Activated CD4-positive, alpha-beta T cell treated with anti-CD3 and anti-CD28 coated beads, Interleukin-2, amount 10 ng/mL, durations not matched to agents 24 days and 14 days (primary cell): ENCODE results near the gene EPHA10. TPM values are rescaled to one million over a fixed set of nuclear protein-coding genes. Genes with fewer than 3 reads are reported as not detected.

ENCODE experiments used
- DNase-seq: peaks from one replicate; pipeline ENCODE4 v3.0.0; 2022
- H3K27ac Mint-ChIP-seq: one replicate; pipeline ENCODE4 v1.8.0; 2022; ENCODE audit warnings: mild to moderate bottlenecking, mixed read lengths
- H3K27me3 Mint-ChIP-seq: one replicate; pipeline ENCODE4 v1.8.0; 2022; ENCODE audit warnings: mixed read lengths
- H3K36me3 Mint-ChIP-seq: one replicate; pipeline ENCODE4 v1.8.0; 2022; ENCODE audit warnings: low read depth, mild to moderate bottlenecking, mixed read lengths
- H3K4me1 Mint-ChIP-seq: one replicate; pipeline ENCODE4 v1.8.0; 2021; ENCODE audit warnings: mixed read lengths
- H3K4me3 Mint-ChIP-seq: one replicate; pipeline ENCODE4 v1.8.0; 2022; ENCODE audit warnings: mild to moderate bottlenecking, moderate library complexity, mixed read lengths
- H3K9me3 Mint-ChIP-seq: one replicate; pipeline ENCODE4 v1.8.0; 2021; ENCODE audit warnings: mixed read lengths
- intact Hi-C: fragments of 100-400 bp; cut with micrococcal nuclease; formaldehyde crosslinking; loops from one replicate; pipeline ENCODE4 v1.15.1; 2023
- total RNA-seq: library from RNA; stranded (reverse); gene quantifications from 2 replicates; pipeline ENCODE4 v1.2.3, GENCODE V29; 2022

The EPHA10 gene
- 0.21 and 0.31 TPM in 2 replicates for total RNA-seq

DNA sequence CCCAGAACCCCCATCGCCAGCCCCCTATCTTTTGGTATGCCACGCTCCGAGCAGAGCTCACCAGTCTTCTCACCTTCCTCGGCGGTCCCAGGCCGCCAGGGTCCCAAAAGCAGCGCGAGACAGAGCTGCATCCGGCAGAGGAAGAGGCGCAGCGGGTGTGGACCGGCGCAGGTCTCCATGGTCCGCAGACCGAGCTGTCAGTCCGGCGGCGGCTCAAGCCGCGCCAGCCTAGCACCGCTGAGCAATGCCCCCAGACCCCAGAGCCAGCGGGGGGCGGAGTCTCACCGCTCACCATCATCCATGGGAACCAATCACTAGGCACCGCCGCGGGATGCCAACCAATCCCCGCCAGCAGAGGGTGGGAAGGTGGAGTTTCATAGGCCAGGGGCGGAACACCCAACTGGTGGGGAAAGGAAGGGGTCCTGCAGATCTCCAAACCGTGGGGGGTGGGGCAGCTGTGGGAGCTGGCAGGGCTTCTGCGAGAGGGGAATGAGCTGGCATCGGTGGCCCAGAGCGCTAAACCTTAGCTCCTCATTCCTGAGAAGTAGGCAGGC, at the start of gene EPHA10:
Gene EPHA10, minus strand, starts transcription at position 233 of the 554 bp plus-strand sequence. Its CDS starts 54 bp downstream, at position 179.
- H3K4me1 Mint-ChIP-seq: peaks cover 10% of the 10 kb centered on the region
- H3K9me3 Mint-ChIP-seq: peaks cover 6% of the 10 kb centered on the region
- H3K36me3 Mint-ChIP-seq: no peaks in the 10 kb centered on the region
- peak within 1 kb of the TSS; percentile 64 for H3K4me3 Mint-ChIP-seq
- intact Hi-C loops: no loop called here
- peaks cover 64% of the 10 kb centered on the region for H3K27me3 Mint-ChIP-seq
- DNase-seq: no peak
- peak within 1 kb of the TSS; percentile 46 for H3K27ac Mint-ChIP-seq

DNA sequence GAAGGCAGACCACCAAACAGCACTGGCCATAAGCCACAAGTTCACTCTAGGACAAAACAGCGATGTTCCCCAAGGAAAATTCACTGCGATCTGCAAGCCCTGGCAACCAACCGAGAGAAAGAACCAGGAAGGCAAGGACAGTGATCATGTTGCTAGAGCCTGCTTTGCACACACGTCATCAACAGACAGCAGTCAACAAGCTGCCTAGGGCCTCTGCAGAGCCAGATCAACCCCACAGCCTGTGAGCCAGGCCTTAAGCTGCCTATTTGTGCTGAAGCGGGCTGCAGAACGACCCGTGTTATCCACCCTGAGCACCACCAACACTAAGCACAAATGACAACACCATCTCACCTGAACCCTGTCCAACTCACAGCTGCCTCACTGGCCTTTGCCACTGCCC, 49.3 kb upstream of the EPHA10 start:
- Mint-ChIP-seq H3K4me3 (no peak overlapping the region), H3K9me3 (no peaks in the 10 kb centered on the region), H3K27ac (peak overlapping the region; percentile 19), H3K27me3 (no peaks in the 10 kb centered on the region), H3K4me1 (peaks cover 14% of the 10 kb centered on the region), H3K36me3 (peaks cover 22% of the 10 kb centered on the region)
- intact Hi-C loops: loop anchor here (5.0 kb wide), 1 partner anchor 118 kb away; no protein-coding TSS in a partner anchor
- DNase-seq: no peak

DNA sequence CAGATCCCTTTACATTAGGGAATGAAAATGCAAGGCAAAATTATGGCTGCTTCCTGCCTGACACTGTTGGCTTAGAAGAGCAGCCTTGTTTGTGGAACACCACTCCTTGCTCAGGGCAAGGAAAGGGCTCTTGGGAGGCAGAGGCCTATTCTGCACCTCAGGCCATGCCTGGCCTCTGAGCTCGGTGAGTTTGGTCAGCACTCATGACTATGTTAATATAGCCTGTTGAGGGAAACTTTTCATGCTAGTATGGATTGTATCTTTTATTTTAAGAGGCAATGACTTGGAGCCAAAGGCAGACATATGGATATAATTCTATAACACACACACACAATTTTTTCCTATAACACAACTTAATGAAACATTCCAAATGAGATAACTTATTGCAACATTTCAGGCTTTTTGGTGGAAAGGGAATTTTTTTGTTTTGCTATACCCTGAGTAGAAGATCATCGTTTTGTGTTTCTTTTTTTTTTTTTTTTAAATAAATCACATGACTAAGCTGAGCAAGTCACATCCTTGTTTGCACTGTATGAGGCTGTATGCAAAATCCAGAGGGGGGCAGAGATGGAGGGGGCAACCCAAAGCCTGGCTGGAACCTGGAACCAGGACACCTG, 48.7 kb upstream of the EPHA10 start:
- no peak overlapping the region for H3K4me3 Mint-ChIP-seq
- no peaks in the 10 kb centered on the region for H3K27me3 Mint-ChIP-seq
- H3K4me1 Mint-ChIP-seq: peaks cover 18% of the 10 kb centered on the region
- H3K27ac Mint-ChIP-seq: peak overlapping the region; percentile 11
- intact Hi-C loops: loop anchor here (5.0 kb wide), 1 partner anchor 119 kb away; no protein-coding TSS in a partner anchor
- no peaks in the 10 kb centered on the region for H3K9me3 Mint-ChIP-seq
- H3K36me3 Mint-ChIP-seq: peaks cover 24% of the 10 kb centered on the region
- DNase-seq: no peak

DNA sequence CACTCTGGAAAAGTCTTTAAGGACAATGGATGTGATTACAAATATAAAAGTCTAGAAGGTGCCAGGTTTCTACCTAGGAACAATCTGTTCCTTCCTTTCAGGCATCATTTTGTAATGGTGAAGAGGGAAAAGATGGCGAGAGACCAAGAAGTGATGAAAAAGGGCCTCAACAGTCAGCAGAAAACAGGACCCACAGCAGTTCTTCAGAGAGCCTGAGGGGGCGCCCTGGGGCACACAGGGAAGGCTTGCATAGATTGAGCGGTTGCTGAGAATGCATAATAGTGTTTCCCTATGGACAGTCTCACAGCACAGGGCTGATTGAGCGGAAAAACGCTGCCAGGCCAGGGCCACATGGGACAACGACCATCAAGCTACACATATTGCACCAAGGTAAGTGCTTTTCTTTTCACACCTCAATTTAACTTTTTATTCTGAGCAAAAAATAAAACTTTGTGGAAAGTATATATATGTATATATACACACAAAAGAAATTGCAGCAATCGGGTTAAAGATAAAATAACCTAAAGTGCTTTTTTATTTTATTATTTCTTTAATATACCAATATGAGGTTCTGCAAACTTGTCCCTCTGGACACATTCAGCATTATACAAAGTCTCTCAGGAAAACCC, 46.2 kb upstream of the EPHA10 start:
- intact Hi-C loops: loop anchor here (5.0 kb wide), 1 partner anchor 121 kb away; no protein-coding TSS in a partner anchor
- DNase-seq: peak; percentile 91
- H3K27me3 Mint-ChIP-seq: no peaks in the 10 kb centered on the region
- peaks cover 37% of the 10 kb centered on the region for H3K36me3 Mint-ChIP-seq
- peaks cover 27% of the 10 kb centered on the region for H3K4me1 Mint-ChIP-seq
- no peaks in the 10 kb centered on the region for H3K9me3 Mint-ChIP-seq
- H3K4me3 Mint-ChIP-seq: peak overlapping the region; percentile 12
- H3K27ac Mint-ChIP-seq: peak overlapping the region; percentile 34

DNA sequence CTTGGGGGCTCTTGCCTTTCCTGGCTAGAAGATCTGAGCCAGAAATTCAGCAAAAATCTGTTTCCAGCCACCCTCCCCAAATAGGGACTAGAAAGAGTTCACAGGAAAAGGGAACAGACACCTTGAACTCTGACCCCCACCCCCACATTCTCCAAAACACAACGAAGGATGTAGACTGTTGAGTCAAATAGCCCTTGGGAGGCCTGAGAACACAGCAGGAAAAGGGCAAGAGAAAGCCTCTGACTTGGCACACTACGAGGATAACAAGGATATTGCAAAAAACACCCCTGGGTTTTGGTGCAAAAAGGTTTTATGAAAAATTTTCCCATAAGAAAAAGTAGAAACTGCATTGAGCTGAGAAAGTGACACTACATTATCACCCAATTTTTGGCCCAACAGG, 45.0 kb upstream of the EPHA10 start:
- peaks cover 42% of the 10 kb centered on the region for H3K36me3 Mint-ChIP-seq
- H3K4me1 Mint-ChIP-seq: peaks cover 29% of the 10 kb centered on the region
- H3K27ac Mint-ChIP-seq: no peak overlapping the region
- H3K9me3 Mint-ChIP-seq: no peaks in the 10 kb centered on the region
- no peak overlapping the region for H3K4me3 Mint-ChIP-seq
- no peak for DNase-seq
- intact Hi-C loops: loop anchor here (5.0 kb wide), 2 partner anchors 122 to 333 kb away; no protein-coding TSS in a partner anchor
- H3K27me3 Mint-ChIP-seq: no peaks in the 10 kb centered on the region

DNA sequence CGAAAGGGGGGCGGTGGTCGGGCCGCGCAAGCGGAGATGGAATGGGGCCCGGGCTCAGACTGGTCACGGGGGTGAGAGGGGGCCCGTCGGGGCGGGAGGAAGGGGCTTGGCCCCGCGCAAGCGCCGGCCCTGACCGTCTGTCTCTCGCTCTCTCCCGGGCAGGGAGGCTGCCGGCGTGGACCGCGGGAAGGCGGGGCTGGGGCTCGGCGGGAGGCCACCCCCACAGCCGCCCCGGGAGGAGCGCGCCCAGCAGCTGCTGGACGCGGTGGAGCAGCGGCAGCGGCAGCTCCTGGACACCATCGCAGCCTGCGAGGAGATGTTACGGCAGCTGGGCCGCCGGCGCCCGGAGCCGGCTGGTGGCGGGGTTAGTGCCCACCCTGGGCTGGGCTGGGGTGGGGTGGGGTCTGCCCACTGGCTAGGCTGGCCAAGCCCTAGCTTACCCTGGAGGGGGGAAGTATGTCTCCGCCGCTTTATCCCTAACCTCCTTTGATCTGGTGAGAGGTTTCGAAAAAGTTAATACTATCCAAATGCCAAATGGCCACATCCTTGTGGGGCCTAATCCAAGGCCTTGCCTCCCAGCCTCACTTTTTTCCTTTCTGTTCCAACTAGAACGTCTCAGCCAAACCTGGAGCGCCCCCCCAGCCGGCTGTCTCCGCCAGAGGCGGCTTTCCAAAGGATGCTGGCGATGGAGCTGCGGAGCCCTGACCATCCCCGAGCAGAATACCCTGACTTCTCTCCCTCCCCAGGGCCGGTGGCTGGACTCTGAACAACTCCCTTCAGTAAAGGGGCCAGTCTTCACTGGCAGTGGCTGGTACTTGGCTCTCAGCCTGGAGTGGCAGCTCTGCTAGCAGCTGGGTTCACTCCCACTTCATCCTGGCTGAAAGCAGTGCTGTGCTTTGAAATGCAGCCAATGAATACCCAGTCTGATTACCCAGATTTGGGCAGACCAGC, 43.7 kb upstream of the EPHA10 start:
- Mint-ChIP-seq H3K27me3 (no peaks in the 10 kb centered on the region), H3K36me3 (peaks cover 45% of the 10 kb centered on the region), H3K4me3 (peak overlapping the region; percentile 98), H3K27ac (peak overlapping the region; percentile 98), H3K9me3 (no peaks in the 10 kb centered on the region), H3K4me1 (peaks cover 31% of the 10 kb centered on the region)
- peak; percentile 87 for DNase-seq
- intact Hi-C loops: loop anchor here (1.0 to 5.0 kb wide), 5 partner anchors 13 to 331 kb away; partner anchors contain the start of gene CDCA8

DNA sequence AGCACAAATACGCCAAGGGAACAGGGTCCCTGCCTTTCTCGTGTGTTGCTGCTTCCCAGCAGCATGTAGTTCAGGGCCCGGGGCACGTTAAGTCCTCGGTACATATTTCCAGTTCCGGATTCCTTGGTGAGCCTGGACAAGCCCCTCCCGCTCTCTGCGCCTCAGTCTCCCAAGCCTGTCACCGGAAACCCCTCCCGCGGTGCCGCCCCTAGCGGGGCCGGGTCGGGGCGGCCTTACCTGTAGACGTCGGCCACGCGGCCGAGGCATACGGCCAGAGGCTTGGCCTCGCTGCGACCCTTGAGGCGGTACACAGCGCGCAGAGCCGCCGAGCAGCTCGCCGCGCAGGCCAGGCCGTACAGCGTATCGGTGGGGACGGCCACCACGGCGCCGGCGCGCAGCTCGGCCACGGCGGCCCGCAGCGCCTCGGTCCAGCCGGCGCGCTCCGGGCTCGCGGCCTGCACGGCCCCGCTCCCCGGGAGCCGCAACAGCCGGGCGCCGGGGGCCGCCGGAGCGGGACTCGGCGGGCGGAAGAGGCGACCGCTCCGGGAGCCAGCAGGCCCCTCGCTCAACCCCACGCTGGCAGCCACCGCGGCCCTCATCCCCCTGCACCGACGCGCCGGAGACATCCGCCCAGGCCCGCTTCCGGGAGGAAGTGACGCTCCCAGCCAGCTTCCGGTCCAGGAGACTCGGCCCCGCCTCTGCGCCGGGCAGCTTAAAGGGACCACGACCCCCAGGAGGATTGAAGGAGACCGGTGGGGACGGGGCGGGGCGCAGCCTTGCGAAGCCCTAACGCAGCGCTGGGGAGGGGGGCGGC, 42.8 kb upstream of the EPHA10 start, which contains the start of the genes C1orf122 and YRDC:
Gene C1orf122, plus strand, starts transcription at position 236 of the 814 bp plus-strand sequence. CDS start 615 bp downstream, outside the sequence.
Gene YRDC, minus strand, starts transcription at position 654 of the 814 bp plus-strand sequence. Its CDS starts 28 bp downstream, at position 626.
- Mint-ChIP-seq H3K9me3 (no peaks in the 10 kb centered on the region), H3K27ac (peak within 1 kb of the TSS; percentile 98), H3K4me3 (peak within 1 kb of the TSS; percentile 98), H3K4me1 (peaks cover 31% of the 10 kb centered on the region), H3K27me3 (no peaks in the 10 kb centered on the region), H3K36me3 (peaks cover 48% of the 10 kb centered on the region)
- DNase-seq: peak; percentile 98
- intact Hi-C loops: loop anchor here (1.0 to 5.0 kb wide), 5 partner anchors 12 to 330 kb away; partner anchors contain the start of gene CDCA8

DNA sequence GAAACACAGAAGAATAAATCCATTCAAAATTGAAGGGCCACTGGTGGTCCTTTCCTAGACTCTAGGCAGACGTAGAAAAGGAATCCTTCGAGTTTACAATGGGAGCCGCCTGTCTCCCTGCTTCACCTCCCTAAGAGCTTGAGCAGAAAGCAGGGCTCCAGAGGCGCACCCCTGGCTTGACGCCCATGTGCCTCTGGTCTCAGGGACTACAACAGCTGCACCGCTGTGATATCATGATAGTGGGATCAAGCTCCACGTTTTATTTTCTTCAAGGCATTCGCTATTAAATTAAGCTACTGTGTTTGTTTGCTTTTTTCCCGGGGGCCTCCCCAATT, 42.3 kb upstream of the EPHA10 start:
- no peak for DNase-seq
- intact Hi-C loops: loop anchor here (5.0 kb wide), 1 partner anchor 330 kb away; no protein-coding TSS in a partner anchor
- Mint-ChIP-seq H3K9me3 (no peaks in the 10 kb centered on the region), H3K36me3 (peaks cover 54% of the 10 kb centered on the region), H3K4me3 (peak overlapping the region; percentile 98), H3K4me1 (peaks cover 31% of the 10 kb centered on the region), H3K27ac (peak overlapping the region; percentile 81), H3K27me3 (no peaks in the 10 kb centered on the region)

DNA sequence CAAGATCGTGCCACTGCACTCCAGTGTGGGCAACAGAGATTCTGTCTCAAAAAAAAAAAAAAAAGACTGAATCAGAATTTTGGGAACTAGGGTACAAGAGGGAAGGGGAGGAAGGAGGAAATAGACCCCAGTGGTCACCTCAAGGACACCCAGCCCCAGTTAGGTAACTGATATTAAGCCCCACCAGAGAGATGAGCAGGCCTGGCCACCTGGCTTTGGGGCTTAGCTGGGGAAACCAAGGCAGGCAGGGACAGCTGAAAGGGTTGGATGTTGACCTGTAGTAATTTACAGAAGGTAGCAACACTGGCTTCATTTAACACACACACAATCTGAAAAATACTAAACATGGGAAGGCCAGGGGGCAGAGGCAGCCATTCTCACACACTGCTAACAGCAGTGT, 37.5 kb upstream of the EPHA10 start:
- no peak for DNase-seq
- no peaks in the 10 kb centered on the region for H3K27me3 Mint-ChIP-seq
- no peak overlapping the region for H3K27ac Mint-ChIP-seq
- no peaks in the 10 kb centered on the region for H3K9me3 Mint-ChIP-seq
- no peak overlapping the region for H3K4me3 Mint-ChIP-seq
- peaks cover 15% of the 10 kb centered on the region for H3K4me1 Mint-ChIP-seq
- intact Hi-C loops: no loop called here
- H3K36me3 Mint-ChIP-seq: peaks cover 60% of the 10 kb centered on the region

DNA sequence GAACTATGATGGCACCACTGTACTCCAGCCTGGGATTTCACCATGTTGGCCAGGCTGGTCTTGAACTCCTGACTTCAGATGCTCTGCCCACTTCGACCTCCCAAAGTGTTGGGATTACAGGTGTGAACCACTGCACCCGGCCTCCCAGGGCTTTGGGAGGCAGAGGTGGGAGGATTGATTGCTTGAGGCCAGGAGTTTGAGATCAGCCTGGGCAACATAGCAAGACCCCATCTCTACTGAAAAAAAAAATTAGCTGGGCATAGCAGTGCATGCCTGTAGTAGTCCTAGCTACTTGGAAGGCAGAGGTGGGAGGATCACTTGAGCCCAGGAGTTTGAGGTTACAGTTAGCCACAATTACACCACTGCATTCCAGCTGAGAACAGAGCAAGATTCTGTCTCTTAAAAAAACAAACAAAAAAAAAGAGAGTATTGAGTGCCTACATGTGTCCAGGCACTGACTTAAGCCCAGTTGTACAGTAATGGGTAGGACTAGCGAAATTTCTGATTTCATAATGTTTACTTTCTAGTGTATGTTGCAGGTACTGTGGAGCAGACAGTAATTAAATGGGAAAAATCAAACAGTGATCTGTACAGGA, 32.9 kb upstream of the EPHA10 start:
- H3K4me3 Mint-ChIP-seq: no peak overlapping the region
- peaks cover 13% of the 10 kb centered on the region for H3K27me3 Mint-ChIP-seq
- no peaks in the 10 kb centered on the region for H3K9me3 Mint-ChIP-seq
- intact Hi-C loops: no loop called here
- no peak for DNase-seq
- H3K4me1 Mint-ChIP-seq: peaks cover 14% of the 10 kb centered on the region
- H3K36me3 Mint-ChIP-seq: peaks cover 25% of the 10 kb centered on the region
- H3K27ac Mint-ChIP-seq: no peak overlapping the region

DNA sequence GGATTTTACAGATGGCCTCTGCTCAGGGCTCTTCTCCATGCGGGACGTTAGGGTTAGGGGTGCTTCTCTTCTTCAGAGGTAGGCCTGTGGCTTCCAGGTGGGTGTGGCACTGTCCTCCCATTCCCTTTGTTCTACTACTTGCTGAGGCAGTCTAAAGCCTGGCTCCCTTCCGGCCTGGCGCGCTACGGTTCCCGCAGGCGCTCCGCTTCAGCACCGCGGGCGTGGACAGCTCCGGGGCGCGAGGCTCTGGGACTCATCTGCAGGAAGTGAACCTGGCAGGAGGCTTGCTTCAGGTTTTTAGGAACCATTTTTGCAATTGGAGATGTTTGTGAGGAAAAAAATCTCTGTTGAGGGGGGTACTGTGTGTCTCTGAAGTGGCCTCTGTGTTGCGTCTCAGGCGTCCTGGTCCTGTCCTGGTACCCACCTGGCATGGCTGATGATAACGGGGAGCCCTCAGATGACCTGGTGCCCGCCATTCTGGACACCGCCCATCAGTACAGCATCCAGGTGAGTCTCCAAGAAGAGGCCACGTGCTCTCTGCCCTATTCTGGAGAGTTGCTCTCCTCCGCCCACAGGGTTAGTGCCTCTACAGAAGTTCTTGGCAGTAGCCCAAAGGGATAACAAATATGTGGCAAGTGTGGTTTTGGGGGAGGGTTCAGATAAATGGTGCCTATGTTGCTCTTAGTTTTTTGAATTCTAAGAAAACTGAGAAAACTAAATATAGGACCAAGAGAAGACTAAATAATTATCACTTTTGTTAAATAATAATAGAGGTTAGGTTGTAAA, 30.6 kb upstream of the EPHA10 start:
- H3K4me1 Mint-ChIP-seq: peaks cover 14% of the 10 kb centered on the region
- H3K27me3 Mint-ChIP-seq: peaks cover 32% of the 10 kb centered on the region
- H3K27ac Mint-ChIP-seq: no peak overlapping the region
- H3K4me3 Mint-ChIP-seq: peak overlapping the region; percentile 76
- no peaks in the 10 kb centered on the region for H3K9me3 Mint-ChIP-seq
- DNase-seq: peak; percentile 90
- intact Hi-C loops: loop anchor here (1.0 kb wide), 1 partner anchor 13 kb away; the partner anchor contains the start of gene YRDC
- peaks cover 11% of the 10 kb centered on the region for H3K36me3 Mint-ChIP-seq
